ENCODE measurements around the gene ANKRD52. TPM values are rescaled to one million over a fixed set of nuclear protein-coding genes. Genes with fewer than 3 reads are reported as not detected.
A peak's percentile ranks its signal among the peaks of the same experiment; 100 is the strongest.

The ANKRD52 gene
- total RNA-seq, 2 donors from 2014 or later, result 18.5 to 29.0 TPM

DNA sequence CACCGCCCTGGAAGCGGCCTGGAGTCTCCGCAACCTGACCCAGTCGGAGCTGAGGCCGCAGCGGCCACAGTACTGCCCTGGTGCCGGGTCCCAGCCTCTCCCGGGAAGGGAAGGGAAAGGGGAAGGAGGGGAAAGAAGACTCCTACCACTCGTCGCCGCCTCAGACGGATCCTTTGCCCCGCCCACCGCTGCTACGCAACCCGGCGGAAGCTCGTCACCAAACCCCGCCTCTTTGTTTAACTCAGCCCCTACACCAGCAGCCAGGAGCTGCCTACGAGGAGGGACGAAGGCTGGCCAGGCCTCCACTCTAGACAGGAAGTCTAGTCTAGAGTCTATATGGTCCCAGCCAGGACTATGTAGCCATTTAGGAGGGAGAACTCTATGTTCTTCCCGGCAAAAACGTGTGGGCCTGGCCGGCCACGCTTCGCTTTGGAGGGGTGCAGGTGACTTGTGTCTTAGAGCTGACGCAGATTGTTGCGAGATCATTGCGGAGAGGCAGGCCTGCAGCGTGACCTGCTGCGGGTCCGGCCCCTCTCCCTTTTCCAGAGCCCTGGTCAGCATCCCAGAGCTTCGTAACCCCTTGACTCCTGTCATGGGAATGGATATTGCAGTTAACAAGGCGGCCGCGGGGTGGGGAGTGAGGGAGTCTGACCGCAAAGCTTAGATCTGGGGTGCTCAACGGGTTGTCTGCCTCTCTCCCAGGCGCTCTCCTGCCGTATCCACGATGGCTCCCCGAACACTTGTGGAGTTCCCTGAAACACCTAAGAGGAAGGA is 36.2 kb downstream of the ANKRD52 start, which contains the start of gene RNF41:
RNF41 (minus strand) TSS at position 166 of the 774 bp plus-strand sequence. CDS start 7,875 bp downstream, outside the sequence.
- intact Hi-C loops (cut with DNase I), result no loop called here
- H3K27me3 ChIP-seq (replicated peaks; ENCODE audit: insufficient read depth), result no peaks in the 10 kb centered on the region
- no peaks in the 10 kb centered on the region for H3K4me1 ChIP-seq (replicated peaks)
- TF ChIP-seq CTCF (IDR thresholded peaks at IDR 0.05), result peak in 2 of 4 experiments; percentile 27 to 42
- peak; percentile 99 for TF ChIP-seq POLR2A (IDR thresholded peaks at IDR 0.05)
- peak; percentile 100 for TF ChIP-seq POLR2AphosphoS5 (IDR thresholded peaks at IDR 0.05)
- H3K36me3 ChIP-seq, result no peaks in the 10 kb centered on the region
- peak within 1 kb of the TSS; percentile 74 to 93 for H3K4me3 ChIP-seq
- 1% methylated on average over 42 of the region's 42 CpGs for WGBS
- DNase-seq (ENCODE audit: low spot score), result peak; percentile 98
- peak within 1 kb of the TSS; percentile 99 for H3K27ac ChIP-seq
- no peaks in the 10 kb centered on the region for H3K9me3 ChIP-seq

DNA sequence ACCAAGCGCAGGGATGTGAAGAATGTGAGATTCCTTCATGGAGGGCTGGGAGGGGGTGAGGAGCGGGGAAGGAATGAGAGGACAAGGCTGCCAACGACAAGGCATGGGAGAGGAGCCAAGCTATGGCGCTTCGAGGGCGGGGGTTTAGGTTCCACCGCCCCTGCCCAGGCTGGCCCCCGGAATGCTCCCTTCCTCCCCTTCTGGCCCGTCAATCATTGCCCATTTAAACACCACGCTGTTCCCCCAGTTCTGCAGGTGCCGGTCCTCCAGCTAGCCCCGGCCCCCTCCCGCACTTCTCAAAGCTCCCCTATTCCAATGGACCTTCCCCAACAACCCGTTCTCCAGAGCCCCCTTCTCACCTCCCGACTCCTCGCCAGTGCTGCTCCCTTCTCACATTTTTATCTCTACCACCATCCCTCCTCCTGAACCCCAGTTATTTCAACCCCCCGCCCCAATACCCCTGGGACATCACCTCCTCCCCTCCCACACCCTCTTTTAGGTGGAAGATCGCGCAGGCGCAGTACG is 36.9 kb downstream of the ANKRD52 start:
- TF ChIP-seq POLR2A (IDR thresholded peaks at IDR 0.05) (no peak), CTCF (IDR thresholded peaks at IDR 0.05) (no peak), POLR2AphosphoS5 (IDR thresholded peaks at IDR 0.05) (no peak)
- peak overlapping the region; percentile 99 for H3K27ac ChIP-seq
- 0% methylated on average over 21 of the region's 21 CpGs for WGBS
- intact Hi-C loops (cut with DNase I), result no loop called here
- H3K36me3 ChIP-seq, result no peaks in the 10 kb centered on the region
- no peaks in the 10 kb centered on the region for H3K4me1 ChIP-seq (replicated peaks)
- no peaks in the 10 kb centered on the region for H3K9me3 ChIP-seq
- H3K27me3 ChIP-seq (replicated peaks; ENCODE audit: insufficient read depth), result no peaks in the 10 kb centered on the region
- DNase-seq (ENCODE audit: low spot score), result peak; percentile 53
- H3K4me3 ChIP-seq, result peak overlapping the region; percentile 74 to 93

GRCh38 chr12:56220611-56221231 is 37.5 kb downstream of the ANKRD52 start:
- intact Hi-C loops (cut with DNase I), result no loop called here
- H3K27me3 ChIP-seq (replicated peaks; ENCODE audit: insufficient read depth), result no peaks in the 10 kb centered on the region
- no peaks in the 10 kb centered on the region for H3K4me1 ChIP-seq (replicated peaks)
- H3K9me3 ChIP-seq, result no peaks in the 10 kb centered on the region
- no peak for DNase-seq (ENCODE audit: low spot score)
- TF ChIP-seq POLR2AphosphoS5 (IDR thresholded peaks at IDR 0.05), result peak; percentile 10
- TF ChIP-seq CTCF (IDR thresholded peaks at IDR 0.05), result no peak
- no peak for TF ChIP-seq POLR2A (IDR thresholded peaks at IDR 0.05)
- WGBS, result 4% methylated on average over 10 of the region's 10 CpGs
- no peaks in the 10 kb centered on the region for H3K36me3 ChIP-seq
- peak overlapping the region; percentile 74 to 93 for H3K4me3 ChIP-seq
- H3K27ac ChIP-seq, result peak overlapping the region; percentile 99

GRCh38 chr12:56219840-56220239 is 38.3 kb downstream of the ANKRD52 start:
- peak overlapping the region; percentile 99 for H3K27ac ChIP-seq
- peak overlapping the region in 1 of 2 donors; percentile 74 for H3K4me3 ChIP-seq
- no peaks in the 10 kb centered on the region for H3K4me1 ChIP-seq (replicated peaks)
- H3K36me3 ChIP-seq, result peaks cover 0 to 2% of the 10 kb centered on the region in 2 donors
- DNase-seq (ENCODE audit: low spot score), result no peak
- H3K9me3 ChIP-seq, result no peaks in the 10 kb centered on the region
- no peaks in the 10 kb centered on the region for H3K27me3 ChIP-seq (replicated peaks; ENCODE audit: insufficient read depth)
- TF ChIP-seq CTCF (IDR thresholded peaks at IDR 0.05) (no peak), POLR2AphosphoS5 (IDR thresholded peaks at IDR 0.05) (no peak), POLR2A (IDR thresholded peaks at IDR 0.05) (no peak)
- intact Hi-C loops (cut with DNase I), result no loop called here
- WGBS, result 89% methylated on average over 9 of the region's 9 CpGs
